Ishikawa (cell line): ENCODE data around the gene LPP.

Source experiments
- CEBPB ChIP-seq: IDR thresholded peaks from 2 replicates; pipeline ENCODE4 v1.6.1; 2012
- CREB1 ChIP-seq: IDR thresholded peaks from 2 replicates; pipeline ENCODE4 v1.6.1; 2012; ENCODE audit warnings: low read depth
- EGR1 ChIP-seq: IDR thresholded peaks from 2 replicates; pipeline ENCODE4 v1.6.1; 2012
- EP300 ChIP-seq: IDR thresholded peaks from 2 replicates; pipeline ENCODE4 v1.6.1; 2012; ENCODE audit warnings: borderline replicate concordance
- FOXM1 ChIP-seq: IDR thresholded peaks from 2 replicates; pipeline ENCODE4 v1.6.1; 2012; ENCODE audit warnings: low read depth, borderline replicate concordance
- NFIC ChIP-seq: IDR thresholded peaks from 2 replicates; pipeline ENCODE4 v1.6.1; 2012
- RAD21 ChIP-seq: IDR thresholded peaks from 2 replicates; pipeline ENCODE4 v1.6.1; 2012; ENCODE audit warnings: low read depth
- TAF1 ChIP-seq: IDR thresholded peaks from 2 replicates; pipeline ENCODE4 v1.6.1; 2012; ENCODE audit warnings: low read depth, mild to moderate bottlenecking
- TCF12 ChIP-seq: IDR thresholded peaks from 2 replicates; pipeline ENCODE4 v1.6.1; 2012; ENCODE audit warnings: low read depth
- TEAD4 ChIP-seq: IDR thresholded peaks from 2 replicates; pipeline ENCODE4 v1.6.1; 2012
- USF1 ChIP-seq: IDR thresholded peaks from 2 replicates; pipeline ENCODE4 v1.6.1; 2012
- YY1 ChIP-seq: IDR thresholded peaks from 2 replicates; pipeline ENCODE4 v1.6.1; 2012; ENCODE audit warnings: low read depth
- ZBTB7A ChIP-seq: IDR thresholded peaks from 2 replicates; pipeline ENCODE4 v1.6.1; 2012; ENCODE audit warnings: low read depth
- TF ChIP-seq, protein P1 (sequence below): IDR thresholded peaks from 2 replicates; pipeline ENCODE4 v1.6.1; 2012; ENCODE audit warnings: low read depth, mild to moderate bottlenecking
- TF ChIP-seq, protein P2 (sequence below): IDR thresholded peaks from 2 replicates; pipeline ENCODE4 v1.6.1; 2012

LPP gene

DNA sequence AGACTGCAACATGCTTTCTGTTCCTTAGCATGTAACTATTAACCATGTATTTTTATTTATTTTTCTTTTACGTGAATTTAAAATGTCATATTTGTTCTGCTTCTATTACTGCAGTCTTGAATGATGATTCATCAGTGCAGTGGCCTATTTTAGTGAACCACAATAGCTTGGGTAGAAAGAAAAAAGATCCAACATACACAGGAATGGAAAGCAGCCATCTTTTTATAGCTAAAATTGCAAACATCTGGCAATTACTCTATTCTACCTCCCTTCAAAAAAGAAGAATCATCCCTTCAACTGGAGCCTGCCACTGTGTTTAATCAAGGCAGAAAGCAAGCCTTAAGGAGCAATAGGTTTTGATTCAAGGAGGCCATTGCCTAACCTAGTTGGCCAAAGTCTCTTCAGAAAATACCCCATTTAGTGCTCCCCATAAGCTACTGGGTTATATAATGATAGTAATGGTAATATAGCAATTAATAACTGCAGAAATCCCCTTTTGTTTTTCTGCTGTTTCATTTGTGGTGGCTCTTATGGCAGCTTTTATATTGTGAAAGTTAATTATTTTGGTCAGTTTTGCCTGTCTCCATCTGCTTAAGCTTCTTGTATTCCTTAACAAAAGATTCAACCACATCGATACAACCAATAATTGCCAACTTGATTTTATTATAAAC is 267.3 kb downstream of the LPP start:
- no peak for TF ChIP-seq YY1
- TF ChIP-seq TEAD4 = no peak
- no peak for TF ChIP-seq RAD21
- TF ChIP-seq, protein P1, sequence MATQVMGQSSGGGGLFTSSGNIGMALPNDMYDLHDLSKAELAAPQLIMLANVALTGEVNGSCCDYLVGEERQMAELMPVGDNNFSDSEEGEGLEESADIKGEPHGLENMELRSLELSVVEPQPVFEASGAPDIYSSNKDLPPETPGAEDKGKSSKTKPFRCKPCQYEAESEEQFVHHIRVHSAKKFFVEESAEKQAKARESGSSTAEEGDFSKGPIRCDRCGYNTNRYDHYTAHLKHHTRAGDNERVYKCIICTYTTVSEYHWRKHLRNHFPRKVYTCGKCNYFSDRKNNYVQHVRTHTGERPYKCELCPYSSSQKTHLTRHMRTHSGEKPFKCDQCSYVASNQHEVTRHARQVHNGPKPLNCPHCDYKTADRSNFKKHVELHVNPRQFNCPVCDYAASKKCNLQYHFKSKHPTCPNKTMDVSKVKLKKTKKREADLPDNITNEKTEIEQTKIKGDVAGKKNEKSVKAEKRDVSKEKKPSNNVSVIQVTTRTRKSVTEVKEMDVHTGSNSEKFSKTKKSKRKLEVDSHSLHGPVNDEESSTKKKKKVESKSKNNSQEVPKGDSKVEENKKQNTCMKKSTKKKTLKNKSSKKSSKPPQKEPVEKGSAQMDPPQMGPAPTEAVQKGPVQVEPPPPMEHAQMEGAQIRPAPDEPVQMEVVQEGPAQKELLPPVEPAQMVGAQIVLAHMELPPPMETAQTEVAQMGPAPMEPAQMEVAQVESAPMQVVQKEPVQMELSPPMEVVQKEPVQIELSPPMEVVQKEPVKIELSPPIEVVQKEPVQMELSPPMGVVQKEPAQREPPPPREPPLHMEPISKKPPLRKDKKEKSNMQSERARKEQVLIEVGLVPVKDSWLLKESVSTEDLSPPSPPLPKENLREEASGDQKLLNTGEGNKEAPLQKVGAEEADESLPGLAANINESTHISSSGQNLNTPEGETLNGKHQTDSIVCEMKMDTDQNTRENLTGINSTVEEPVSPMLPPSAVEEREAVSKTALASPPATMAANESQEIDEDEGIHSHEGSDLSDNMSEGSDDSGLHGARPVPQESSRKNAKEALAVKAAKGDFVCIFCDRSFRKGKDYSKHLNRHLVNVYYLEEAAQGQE = no peak
- TF ChIP-seq, protein P2, sequence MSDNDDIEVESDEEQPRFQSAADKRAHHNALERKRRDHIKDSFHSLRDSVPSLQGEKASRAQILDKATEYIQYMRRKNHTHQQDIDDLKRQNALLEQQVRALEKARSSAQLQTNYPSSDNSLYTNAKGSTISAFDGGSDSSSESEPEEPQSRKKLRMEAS = no peak
- TF ChIP-seq NFIC = no peak
- TF ChIP-seq FOXM1 = no peak
- TF ChIP-seq CEBPB = no peak
- TF ChIP-seq TCF12 = no peak
- no peak for TF ChIP-seq ZBTB7A
- TF ChIP-seq CREB1 = no peak
- no peak for TF ChIP-seq USF1
- no peak for TF ChIP-seq TAF1

DNA sequence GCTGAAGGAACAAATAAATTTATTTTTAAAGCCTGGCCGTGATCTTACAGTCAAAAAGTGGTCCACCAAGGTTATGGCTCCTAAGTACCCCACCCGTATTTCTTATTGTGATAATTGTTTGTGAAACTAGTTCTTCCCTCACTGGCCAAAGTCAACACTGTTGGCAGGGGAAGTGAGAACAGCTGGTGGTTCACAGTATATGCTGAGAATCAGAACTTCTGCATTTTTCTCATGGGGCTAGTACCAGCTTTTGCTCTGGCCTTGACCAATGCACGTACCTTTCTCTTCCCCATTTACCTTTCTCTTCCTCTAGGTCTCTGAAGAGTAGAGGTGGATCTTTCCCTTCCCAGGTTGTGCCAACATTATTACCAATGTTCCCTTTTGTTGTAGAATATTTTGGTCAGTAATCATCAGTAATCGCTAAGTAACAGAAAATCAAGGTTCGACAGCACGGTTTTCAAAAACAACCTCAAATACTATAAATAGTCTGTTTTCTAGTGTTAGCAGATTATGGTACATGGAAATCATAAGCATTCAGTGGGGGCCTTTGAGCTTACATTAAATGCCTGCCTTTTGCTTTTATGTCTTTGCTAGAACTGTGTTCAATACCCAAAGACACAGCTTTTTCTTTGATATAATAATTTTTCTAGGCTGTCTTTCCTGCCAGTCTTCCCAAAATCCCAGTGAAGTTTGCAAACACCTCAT is 268.0 kb downstream of the LPP start:
- TF ChIP-seq EP300 (no peak), YY1 (no peak), CREB1 (no peak), CEBPB (no peak), TEAD4 (no peak), TAF1 (no peak), RAD21 (no peak), ZBTB7A (no peak), FOXM1 (no peak), USF1 (no peak), TCF12 (no peak)
- TF ChIP-seq, protein P1 = no peak
- TF ChIP-seq, protein P2 = no peak

DNA sequence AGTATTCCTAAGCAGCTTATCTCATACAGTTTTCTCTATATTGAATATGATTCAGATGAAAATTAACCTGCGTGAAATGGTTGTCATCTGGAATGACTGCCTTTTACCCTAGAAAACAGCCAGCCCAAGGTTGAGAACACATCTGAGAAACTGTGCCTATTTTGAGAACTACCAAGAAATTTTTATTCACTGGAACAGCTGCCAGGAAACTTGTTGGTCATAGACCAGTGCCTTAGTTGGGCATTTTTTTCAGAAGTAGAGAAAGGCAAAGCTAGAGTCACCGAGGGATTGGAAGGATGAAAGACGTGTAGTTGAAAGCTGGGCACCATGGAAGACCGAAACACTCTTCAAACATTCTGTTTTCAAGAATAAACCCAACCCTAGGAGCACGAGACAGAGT is 277.1 kb downstream of the LPP start:
- TF ChIP-seq EGR1 (no peak), EP300 (no peak), USF1 (no peak), TAF1 (no peak), CEBPB (no peak), TEAD4 (no peak), FOXM1 (no peak)
- TF ChIP-seq, protein P1 = no peak
- TF ChIP-seq, protein P2 = no peak
